IPS-20b (cell line): ENCODE data around the gene KLHL13.
A peak's percentile ranks its signal among the peaks of the same experiment; 100 is the strongest.
"Not testable (repeated sequence)": the region's sequence is repeated elsewhere in the genome, so short reads cannot be mapped to it uniquely, and the experiment has no call there.

Experiments
- H3K27ac ChIP-seq: one replicate; pipeline ENCODE4 v1.5.1; 2013; ENCODE audit warnings: low read length
- H3K27me3 ChIP-seq: 2 replicates; pipeline ENCODE4 v1.6.1; 2013; ENCODE audit warnings: mild to moderate bottlenecking, low read length, inconsistent platforms; ENCODE audit not compliant: insufficient read depth
- H3K36me3 ChIP-seq: 2 replicates; pipeline ENCODE4 v1.6.1; 2013; ENCODE audit warnings: low read depth, mild to moderate bottlenecking, inconsistent platforms, low read length, moderate library complexity; ENCODE audit not compliant: insufficient read depth
- H3K4me1 ChIP-seq: 2 replicates; pipeline ENCODE4 v1.6.1; 2013; ENCODE audit warnings: mild to moderate bottlenecking, control low read depth, inconsistent platforms, low read length, moderate library complexity; ENCODE audit not compliant: insufficient read depth
- H3K4me3 ChIP-seq: 2 replicates; pipeline ENCODE4 v1.5.1; 2013; ENCODE audit warnings: mild to moderate bottlenecking, low read length, inconsistent platforms
- H3K9ac ChIP-seq: 2 replicates; pipeline ENCODE4 v1.6.1; 2013; ENCODE audit warnings: low read depth, mild to moderate bottlenecking, inconsistent platforms, low read length, moderate library complexity
- H3K9me3 ChIP-seq: 2 replicates; pipeline ENCODE4 v1.6.1; 2013; ENCODE audit warnings: mild to moderate bottlenecking, low read depth, low read length, inconsistent platforms; ENCODE audit not compliant: insufficient read depth

KLHL13 gene, protein sequence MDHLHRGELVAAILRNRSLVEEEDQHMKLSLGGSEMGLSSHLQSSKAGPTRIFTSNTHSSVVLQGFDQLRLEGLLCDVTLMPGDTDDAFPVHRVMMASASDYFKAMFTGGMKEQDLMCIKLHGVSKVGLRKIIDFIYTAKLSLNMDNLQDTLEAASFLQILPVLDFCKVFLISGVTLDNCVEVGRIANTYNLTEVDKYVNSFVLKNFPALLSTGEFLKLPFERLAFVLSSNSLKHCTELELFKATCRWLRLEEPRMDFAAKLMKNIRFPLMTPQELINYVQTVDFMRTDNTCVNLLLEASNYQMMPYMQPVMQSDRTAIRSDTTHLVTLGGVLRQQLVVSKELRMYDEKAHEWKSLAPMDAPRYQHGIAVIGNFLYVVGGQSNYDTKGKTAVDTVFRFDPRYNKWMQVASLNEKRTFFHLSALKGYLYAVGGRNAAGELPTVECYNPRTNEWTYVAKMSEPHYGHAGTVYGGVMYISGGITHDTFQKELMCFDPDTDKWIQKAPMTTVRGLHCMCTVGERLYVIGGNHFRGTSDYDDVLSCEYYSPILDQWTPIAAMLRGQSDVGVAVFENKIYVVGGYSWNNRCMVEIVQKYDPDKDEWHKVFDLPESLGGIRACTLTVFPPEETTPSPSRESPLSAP

DNA sequence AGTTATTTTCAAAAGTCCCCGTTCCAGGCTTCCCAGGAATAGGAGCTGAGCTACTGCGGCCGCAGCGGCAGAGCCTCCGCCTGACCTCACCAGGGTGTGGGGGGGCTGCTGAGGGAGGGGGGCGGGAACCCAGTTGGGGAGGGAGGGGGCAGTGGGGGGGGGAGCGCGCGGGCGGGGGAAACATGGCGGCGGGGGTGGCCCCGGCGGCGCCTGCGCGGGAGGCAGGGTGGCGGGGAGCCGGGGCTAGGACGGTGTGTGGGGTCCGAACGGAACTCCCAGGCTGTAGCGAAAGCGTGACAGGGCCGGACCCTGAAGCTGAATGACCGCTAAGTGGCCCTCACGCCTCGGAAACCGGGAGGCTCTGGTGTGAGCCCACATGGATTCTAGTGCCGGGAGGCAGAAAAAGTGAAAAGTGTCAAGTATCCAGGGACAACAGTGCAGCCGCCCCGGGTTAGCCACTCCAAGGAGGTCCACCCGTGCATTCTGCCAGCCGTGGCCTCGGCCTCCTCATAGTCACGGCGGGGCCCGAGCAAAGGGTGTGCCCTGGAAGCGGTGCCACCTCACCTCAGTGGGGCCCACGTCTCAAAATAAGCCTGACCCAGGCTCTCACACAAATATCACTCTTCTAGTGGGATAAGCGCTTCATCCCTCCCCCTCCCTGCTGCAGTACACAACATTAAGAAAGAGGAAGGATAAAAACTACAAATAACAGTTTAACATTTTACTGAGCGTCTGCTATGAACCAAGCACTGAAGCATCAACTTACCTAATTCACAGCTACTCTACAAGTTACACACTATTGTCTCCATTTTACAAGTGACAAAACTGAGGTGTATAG, at the start of gene KLHL13:
Gene KLHL13 (minus strand): TSS at position 98 of the 838 bp plus-strand sequence. CDS start 88,337 bp downstream, outside the sequence.
- Histone ChIP-seq H3K4me1 (no peaks in the 10 kb centered on the region; the same call in 1 of the 2 replicates), H3K4me3 (peak within 1 kb of the TSS; percentile 75), H3K9me3 (no peaks in the 10 kb centered on the region), H3K27ac (no peak within 1 kb of the TSS), H3K9ac (peak within 1 kb of the TSS; percentile 68; the same call in 1 of the 2 replicates), H3K27me3 (peaks cover 12% of the 10 kb centered on the region), H3K36me3 (no peaks in the 10 kb centered on the region)

- no peak overlapping the region for H3K27ac ChIP-seq
These were observed 47.5 kb upstream of the KLHL13 start for GRCh38 chrX:118164138-118164537.

DNA sequence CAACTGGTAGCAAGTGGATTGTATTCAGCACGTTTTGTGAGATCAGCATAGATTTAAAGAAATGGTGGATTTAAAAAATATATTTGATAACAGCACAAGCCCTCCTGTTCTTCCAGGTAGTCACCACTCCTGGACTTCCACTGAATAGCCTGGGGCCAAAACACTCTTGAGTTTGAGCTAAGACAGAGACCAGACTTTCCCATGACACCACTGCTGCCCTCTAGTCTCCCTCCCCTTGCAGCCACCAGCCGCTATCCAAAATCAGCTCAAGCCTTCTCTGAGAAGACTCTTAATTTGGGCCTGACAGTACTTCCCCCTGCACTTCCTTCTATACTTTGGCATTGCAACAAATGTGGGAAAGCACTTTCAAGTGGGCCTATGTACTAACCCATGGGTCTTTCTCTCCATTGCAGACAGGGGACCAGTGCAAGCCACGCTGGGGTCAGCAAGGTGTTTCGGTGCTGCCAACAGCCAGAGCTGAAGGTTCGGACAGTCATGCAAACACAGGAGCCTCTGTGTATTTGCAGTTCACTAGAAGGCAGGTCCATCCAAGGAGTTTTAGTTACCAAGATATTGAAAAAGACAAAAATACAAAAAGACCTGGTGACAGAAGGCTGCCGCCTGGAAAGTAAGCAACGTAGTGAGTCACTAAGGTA, 40.5 kb upstream of the KLHL13 start:
- no peaks in the 10 kb centered on the region for H3K36me3 ChIP-seq
- H3K9me3 ChIP-seq: no peaks in the 10 kb centered on the region
- H3K27ac ChIP-seq: no peak overlapping the region
- no peaks in the 10 kb centered on the region for H3K27me3 ChIP-seq
- no peak overlapping the region for H3K4me3 ChIP-seq
- H3K9ac ChIP-seq: no peak overlapping the region
- no peaks in the 10 kb centered on the region for H3K4me1 ChIP-seq

More at GRCh38 chrX:118164138-118164537, 47.5 kb upstream of the KLHL13 start:
- H3K9ac ChIP-seq: no peak overlapping the region
- no peaks in the 10 kb centered on the region for H3K4me1 ChIP-seq
- H3K36me3 ChIP-seq: no peaks in the 10 kb centered on the region
- H3K9me3 ChIP-seq: no peaks in the 10 kb centered on the region
- no peaks in the 10 kb centered on the region for H3K27me3 ChIP-seq
- H3K4me3 ChIP-seq: no peak overlapping the region

DNA sequence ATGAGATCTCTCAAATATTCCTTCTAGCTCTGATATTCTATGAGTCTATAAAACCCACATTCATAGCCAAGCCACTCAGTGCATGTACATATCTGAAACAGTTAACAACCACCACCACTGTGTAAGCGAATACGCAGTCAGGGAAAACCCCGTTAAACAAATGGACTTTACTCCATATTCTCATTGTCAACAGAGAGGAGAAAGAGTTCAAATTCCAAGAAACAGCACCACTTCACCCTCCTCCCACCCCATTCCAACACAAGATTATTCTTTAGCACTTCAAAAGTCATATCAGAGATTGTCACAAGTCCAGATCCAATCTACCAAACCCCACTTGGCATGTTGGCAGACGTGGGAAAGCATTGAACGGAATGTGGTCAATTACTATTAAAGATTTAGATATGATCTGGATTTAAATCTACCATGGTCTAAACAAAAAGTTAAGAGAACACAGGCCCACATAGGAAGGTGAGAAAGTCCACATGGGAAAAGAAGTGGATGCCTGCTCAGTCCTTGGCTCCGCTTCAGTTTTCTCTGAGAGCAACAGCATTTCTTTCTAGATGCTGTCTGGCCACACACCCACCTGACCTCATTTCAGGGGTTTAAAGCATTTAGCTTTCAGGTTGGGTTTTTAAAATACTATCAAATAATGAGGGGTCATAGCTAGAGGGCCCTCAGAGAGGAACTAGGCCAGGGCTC, 39.8 kb upstream of the KLHL13 start:
- H3K4me3 ChIP-seq: no peak overlapping the region
- H3K27me3 ChIP-seq: no peaks in the 10 kb centered on the region
- no peaks in the 10 kb centered on the region for H3K36me3 ChIP-seq
- H3K27ac ChIP-seq: no peak overlapping the region
- no peaks in the 10 kb centered on the region for H3K9me3 ChIP-seq
- no peak overlapping the region for H3K9ac ChIP-seq
- H3K4me1 ChIP-seq: no peaks in the 10 kb centered on the region

- Histone ChIP-seq H3K4me3 (no peak overlapping the region), H3K9me3 (no peaks in the 10 kb centered on the region), H3K27ac (no peak overlapping the region), H3K36me3 (no peaks in the 10 kb centered on the region), H3K9ac (no peak overlapping the region), H3K4me1 (no peaks in the 10 kb centered on the region), H3K27me3 (no peaks in the 10 kb centered on the region)
These were observed 36.7 kb upstream of the KLHL13 start for GRCh38 chrX:118153270-118153669.

DNA sequence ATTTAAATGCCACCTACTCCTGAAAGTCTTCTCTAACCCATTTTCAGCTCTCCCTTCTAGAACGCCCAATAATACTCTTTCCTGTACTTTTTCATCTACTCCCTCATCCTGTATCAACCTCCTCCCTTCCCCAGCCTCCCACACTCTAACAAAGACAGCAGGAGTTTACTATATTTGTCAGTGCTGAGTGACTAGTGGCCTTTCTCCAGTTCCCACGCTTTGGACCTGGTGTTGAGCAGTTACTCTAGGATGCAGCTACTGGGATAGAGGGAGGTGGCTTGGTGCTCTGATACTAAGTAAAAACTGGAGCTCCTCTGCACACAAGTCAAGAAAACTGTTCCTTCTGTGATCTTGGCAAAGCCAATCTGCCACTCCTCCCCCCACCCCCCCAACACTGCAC, 36.1 kb upstream of the KLHL13 start:
- Histone ChIP-seq H3K27ac (no peak overlapping the region), H3K9me3 (no peaks in the 10 kb centered on the region), H3K9ac (no peak overlapping the region), H3K4me1 (no peaks in the 10 kb centered on the region), H3K4me3 (no peak overlapping the region), H3K36me3 (no peaks in the 10 kb centered on the region), H3K27me3 (no peaks in the 10 kb centered on the region)

- no peaks in the 10 kb centered on the region for H3K4me1 ChIP-seq
- H3K9ac ChIP-seq: no peak overlapping the region
- H3K27me3 ChIP-seq: no peaks in the 10 kb centered on the region
- no peaks in the 10 kb centered on the region for H3K9me3 ChIP-seq
- H3K4me3 ChIP-seq: no peak overlapping the region
- no peaks in the 10 kb centered on the region for H3K36me3 ChIP-seq
- no peak overlapping the region for H3K27ac ChIP-seq
These were observed 32.1 kb upstream of the KLHL13 start for GRCh38 chrX:118148737-118149136.

DNA sequence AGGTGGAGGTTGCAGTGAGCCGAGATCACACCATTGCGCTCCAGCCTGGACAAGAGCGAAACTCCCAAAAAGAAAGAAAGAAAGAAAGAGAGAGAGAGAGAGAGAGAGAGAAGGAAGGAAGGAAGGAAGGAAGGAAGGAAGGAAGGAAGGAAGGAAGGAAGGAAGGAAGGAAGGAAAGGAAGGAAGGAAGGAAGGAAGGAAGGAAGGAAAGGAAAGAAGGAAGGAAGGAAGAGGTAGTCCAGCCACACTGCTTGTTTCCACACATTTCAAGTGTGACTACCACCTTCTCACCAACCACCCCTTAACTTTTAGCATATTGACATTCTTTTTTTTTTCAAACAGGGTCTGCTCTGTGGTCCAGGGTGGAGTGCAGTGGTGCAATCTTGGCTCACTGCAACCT, 31.2 kb upstream of the KLHL13 start:
- not testable (repeated sequence) for H3K4me3 ChIP-seq, H3K9me3 ChIP-seq, H3K27ac ChIP-seq, H3K4me1 ChIP-seq, H3K36me3 ChIP-seq, H3K9ac ChIP-seq, H3K27me3 ChIP-seq

GRCh38 chrX:118143578-118143977, 27.0 kb upstream of the KLHL13 start:
- Histone ChIP-seq H3K27me3 (no peaks in the 10 kb centered on the region), H3K9me3 (no peaks in the 10 kb centered on the region), H3K36me3 (no peaks in the 10 kb centered on the region), H3K4me1 (no peaks in the 10 kb centered on the region), H3K9ac (no peak overlapping the region), H3K27ac (no peak overlapping the region), H3K4me3 (no peak overlapping the region)

DNA sequence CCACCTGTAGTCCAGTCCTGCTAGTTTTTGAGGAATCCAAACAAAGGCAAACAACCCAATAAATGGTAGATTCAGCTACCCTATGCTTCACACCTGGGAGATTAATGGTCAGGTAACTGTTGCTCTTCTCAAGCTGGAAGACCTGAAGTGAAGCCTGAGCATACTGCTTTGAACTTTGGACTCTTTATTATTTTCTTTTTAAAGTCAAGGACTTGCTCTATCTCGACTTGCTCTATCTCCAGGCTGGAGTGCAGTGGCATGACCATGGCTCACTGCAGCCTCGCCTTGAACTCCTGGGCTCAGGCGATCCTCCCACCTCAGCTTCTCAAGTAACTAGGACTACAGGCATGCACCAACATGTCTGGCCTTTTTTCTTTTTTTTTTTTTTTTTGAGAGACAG, 14.7 kb upstream of the KLHL13 start:
- no peaks in the 10 kb centered on the region for H3K27me3 ChIP-seq
- H3K27ac ChIP-seq: no peak overlapping the region
- H3K9me3 ChIP-seq: no peaks in the 10 kb centered on the region
- H3K9ac ChIP-seq: no peak overlapping the region
- no peak overlapping the region for H3K4me3 ChIP-seq
- no peaks in the 10 kb centered on the region for H3K4me1 ChIP-seq
- no peaks in the 10 kb centered on the region for H3K36me3 ChIP-seq

DNA sequence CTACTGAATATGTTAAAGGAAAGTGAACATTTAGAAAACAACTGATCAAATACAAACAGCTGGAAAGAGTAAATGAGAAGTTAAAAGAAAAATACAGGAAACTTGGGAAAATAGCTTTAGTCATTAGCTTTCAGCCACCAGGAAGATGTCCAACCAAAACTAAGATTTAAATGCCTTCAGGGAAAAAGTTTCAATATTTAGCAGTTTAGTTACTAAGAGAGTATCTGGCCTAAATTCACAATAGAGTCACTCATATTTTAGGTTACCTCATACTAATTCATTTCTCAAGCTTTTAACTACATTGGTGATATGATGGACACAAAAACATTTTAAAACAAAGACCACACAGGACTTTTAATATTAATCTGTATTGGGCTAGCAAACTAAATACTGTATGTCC, 13.1 kb upstream of the KLHL13 start:
- no peaks in the 10 kb centered on the region for H3K4me1 ChIP-seq
- H3K36me3 ChIP-seq: no peaks in the 10 kb centered on the region
- H3K4me3 ChIP-seq: no peak overlapping the region
- H3K9ac ChIP-seq: no peak overlapping the region
- H3K27me3 ChIP-seq: no peaks in the 10 kb centered on the region
- no peak overlapping the region for H3K27ac ChIP-seq
- H3K9me3 ChIP-seq: no peaks in the 10 kb centered on the region
